ENCODE data around the gene ZNF618.

The ZNF618 gene

GRCh38 chr9:114002271-114002985, 126.3 kb downstream of the ZNF618 start:
- TF ChIP-seq CTCF (IDR thresholded peaks at IDR 0.05; ENCODE audit: low read depth, low read length, missing control alignments), result no peak
- H3K4me3 ChIP-seq (ENCODE audit: low read depth, low read length), result no peak overlapping the region
- DNase-seq (ENCODE audit: low read depth), result no peak
- in situ Hi-C loops (cut with HindIII; ENCODE audit: low sequenced_read_pairs), result loop anchor here (25.0 kb wide), 1 partner anchor 190 kb away; no protein-coding TSS in a partner anchor

GRCh38 chr9:114002986-114003350, 126.9 kb downstream of the ZNF618 start:
- in situ Hi-C loops (cut with HindIII; ENCODE audit: low sequenced_read_pairs), result loop anchor here (25.0 kb wide), 1 partner anchor 191 kb away; no protein-coding TSS in a partner anchor
- no peak for TF ChIP-seq CTCF (IDR thresholded peaks at IDR 0.05; ENCODE audit: low read depth, low read length, missing control alignments)
- no peak for DNase-seq (ENCODE audit: low read depth)
- H3K4me3 ChIP-seq (ENCODE audit: low read depth, low read length), result no peak overlapping the region

- in situ Hi-C loops (cut with HindIII; ENCODE audit: low sequenced_read_pairs), result loop anchor here (25.0 kb wide), 1 partner anchor 191 kb away; no protein-coding TSS in a partner anchor
- no peak for DNase-seq (ENCODE audit: low read depth)
- no peak overlapping the region for H3K4me3 ChIP-seq (ENCODE audit: low read depth, low read length)
- no peak for TF ChIP-seq CTCF (IDR thresholded peaks at IDR 0.05; ENCODE audit: low read depth, low read length, missing control alignments)
Measured at GRCh38 chr9:114003351-114003750, 127.2 kb downstream of the ZNF618 start.

GRCh38 chr9:114003758-114004157, 127.6 kb downstream of the ZNF618 start:
- in situ Hi-C loops (cut with HindIII; ENCODE audit: low sequenced_read_pairs), result loop anchor here (25.0 kb wide), 1 partner anchor 191 kb away; no protein-coding TSS in a partner anchor
- no peak overlapping the region for H3K4me3 ChIP-seq (ENCODE audit: low read depth, low read length)
- DNase-seq (ENCODE audit: low read depth), result no peak
- no peak for TF ChIP-seq CTCF (IDR thresholded peaks at IDR 0.05; ENCODE audit: low read depth, low read length, missing control alignments)

- DNase-seq (ENCODE audit: low read depth), result no peak
- in situ Hi-C loops (cut with HindIII; ENCODE audit: low sequenced_read_pairs), result loop anchor here (25.0 kb wide), 1 partner anchor 192 kb away; no protein-coding TSS in a partner anchor
- TF ChIP-seq CTCF (IDR thresholded peaks at IDR 0.05; ENCODE audit: low read depth, low read length, missing control alignments), result no peak
- H3K4me3 ChIP-seq (ENCODE audit: low read depth, low read length), result no peak overlapping the region
Measured at GRCh38 chr9:114004221-114004716, 128.2 kb downstream of the ZNF618 start.

GRCh38 chr9:114005371-114006154, 129.5 kb downstream of the ZNF618 start:
- in situ Hi-C loops (cut with HindIII; ENCODE audit: low sequenced_read_pairs), result loop anchor here (25.0 kb wide), 1 partner anchor 193 kb away; no protein-coding TSS in a partner anchor
- DNase-seq (ENCODE audit: low read depth), result no peak
- no peak for TF ChIP-seq CTCF (IDR thresholded peaks at IDR 0.05; ENCODE audit: low read depth, low read length, missing control alignments)
- H3K4me3 ChIP-seq (ENCODE audit: low read depth, low read length), result no peak overlapping the region

All from astrocyte of the cerebellum (primary cell).